Activated CD4-positive, CD25-positive, alpha-beta regulatory T cell (primary cell): ENCODE results near the gene HOXB2.

Experiments
- DNase-seq, 4 experiments: peaks; one replicate each; lab custom pipeline; 2025; lab: John Stamatoyannopoulos, UW

Gene HOXB2

GRCh38 chr17:48545022-48545375 is at the start of gene HOXB2:
Gene HOXB2, minus strand, starts transcription at chr17:48545109. Its CDS starts 198 bp downstream, at chr17:48544911.
- DNase-seq, result no peak

GRCh38 chr17:48593840-48594537 is 49.1 kb upstream of the HOXB2 start:
- DNase-seq, result peak; percentile 61 to 72 (median 70)

- no peak for DNase-seq
Observed at GRCh38 chr17:48593126-48593829, 48.4 kb upstream of the HOXB2 start, which contains the start of gene HOXB5. Gene HOXB5, minus strand, starts transcription at chr17:48593779. Its CDS starts 97 bp downstream, at chr17:48593682.

GRCh38 chr17:48592577-48592976 is 47.7 kb upstream of the HOXB2 start:
- DNase-seq, result no peak

- no peak for DNase-seq
Observed at GRCh38 chr17:48592057-48592514, 47.2 kb upstream of the HOXB2 start.

GRCh38 chr17:48591255-48592056 is 46.5 kb upstream of the HOXB2 start:
- no peak for DNase-seq

GRCh38 chr17:48590607-48591161 is 45.8 kb upstream of the HOXB2 start:
- DNase-seq, result no peak

- DNase-seq, result no peak
Observed at GRCh38 chr17:48589831-48590606, 45.1 kb upstream of the HOXB2 start, which contains the start of gene HOXB3. Gene HOXB3, minus strand, starts transcription at chr17:48590241. Its CDS starts 37,767 bp downstream, at chr17:48552474.

GRCh38 chr17:48589060-48589830 is 44.3 kb upstream of the HOXB2 start:
- DNase-seq, result no peak

- no peak for DNase-seq
Observed at GRCh38 chr17:48588528-48588927, 43.6 kb upstream of the HOXB2 start.

GRCh38 chr17:48588074-48588415 is 43.1 kb upstream of the HOXB2 start:
- DNase-seq, result no peak

GRCh38 chr17:48587276-48588073 is 42.6 kb upstream of the HOXB2 start:
- no peak for DNase-seq

GRCh38 chr17:48586355-48587258 is 41.7 kb upstream of the HOXB2 start:
- DNase-seq, result no peak

- DNase-seq, result no peak
Observed at GRCh38 chr17:48584223-48584741, 39.4 kb upstream of the HOXB2 start.

- no peak for DNase-seq
Observed at GRCh38 chr17:48583708-48584222, 38.9 kb upstream of the HOXB2 start.

GRCh38 chr17:48582750-48583069 is 37.8 kb upstream of the HOXB2 start:
- DNase-seq, result no peak

- DNase-seq, result no peak
Observed at GRCh38 chr17:48579760-48580554, 35.0 kb upstream of the HOXB2 start.

- no peak for DNase-seq
Observed at GRCh38 chr17:48579471-48579759, 34.5 kb upstream of the HOXB2 start.
